HT-29 (cell line): ENCODE measurements around the gene SPTLC3. TPM values are rescaled to one million over a fixed set of nuclear protein-coding genes. Genes with fewer than 3 reads are reported as not detected.
A peak's percentile ranks its signal among the peaks of the same experiment; 100 is the strongest.

Source experiments
- DNase-seq: peaks from one replicate; pipeline ENCODE4 v3.0.0-alpha.2; 2015; ENCODE audit warnings: low spot score
- total RNA-seq: library from RNA; depleted of rRNA; stranded (reverse); fragments of >200 nt; shearing (Covaris generic); gene quantifications from 2 replicates; pipeline ENCODE4 v1.2.3, GENCODE V29; 2014

Gene SPTLC3
- total RNA-seq, 1 experiment from 2014 or later = 0.94 TPM

GRCh38 chr20:12984069-12984765, 24.6 kb upstream of the SPTLC3 start:
- DNase-seq = no peak

DNA sequence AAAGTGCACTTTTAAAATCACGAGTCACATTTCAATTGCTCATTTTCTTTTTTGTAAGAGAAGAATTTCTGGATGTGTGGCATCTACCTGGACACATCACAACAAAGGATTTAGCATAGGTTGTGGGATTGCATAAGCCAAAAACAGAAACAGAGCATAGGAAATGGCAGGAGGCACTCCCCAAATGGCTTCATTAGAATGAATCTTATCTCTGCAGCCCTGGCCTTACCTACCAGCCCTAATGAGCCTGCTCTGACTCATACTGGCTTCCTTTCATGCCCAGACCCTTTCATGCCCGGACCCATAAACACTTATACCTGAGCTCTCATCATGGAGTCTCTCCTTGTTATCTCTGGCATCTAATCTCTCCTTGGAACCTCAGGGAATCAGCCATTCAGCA, 23.9 kb upstream of the SPTLC3 start:
- no peak for DNase-seq

DNA sequence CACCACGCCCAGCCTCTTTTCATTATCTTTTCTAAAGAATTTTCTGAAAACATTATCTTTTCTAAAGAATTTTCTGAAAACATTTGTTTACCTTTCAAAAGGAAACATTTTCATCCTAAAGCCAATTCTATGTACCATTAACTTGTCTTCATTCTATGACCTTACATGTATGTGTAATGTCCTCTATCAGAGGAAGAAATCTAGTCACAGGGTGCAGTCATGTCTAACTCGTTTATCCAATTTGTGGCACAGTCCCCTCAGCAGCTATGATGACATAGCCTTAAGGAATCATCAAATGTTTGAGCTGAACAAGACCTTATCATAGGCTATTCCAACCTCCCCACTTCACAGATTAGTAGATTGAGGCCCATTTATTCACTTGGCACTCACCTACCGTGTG, 21.5 kb upstream of the SPTLC3 start:
- no peak for DNase-seq

- DNase-seq = no peak
Measured at GRCh38 chr20:12989586-12990115, 19.1 kb upstream of the SPTLC3 start.

DNA sequence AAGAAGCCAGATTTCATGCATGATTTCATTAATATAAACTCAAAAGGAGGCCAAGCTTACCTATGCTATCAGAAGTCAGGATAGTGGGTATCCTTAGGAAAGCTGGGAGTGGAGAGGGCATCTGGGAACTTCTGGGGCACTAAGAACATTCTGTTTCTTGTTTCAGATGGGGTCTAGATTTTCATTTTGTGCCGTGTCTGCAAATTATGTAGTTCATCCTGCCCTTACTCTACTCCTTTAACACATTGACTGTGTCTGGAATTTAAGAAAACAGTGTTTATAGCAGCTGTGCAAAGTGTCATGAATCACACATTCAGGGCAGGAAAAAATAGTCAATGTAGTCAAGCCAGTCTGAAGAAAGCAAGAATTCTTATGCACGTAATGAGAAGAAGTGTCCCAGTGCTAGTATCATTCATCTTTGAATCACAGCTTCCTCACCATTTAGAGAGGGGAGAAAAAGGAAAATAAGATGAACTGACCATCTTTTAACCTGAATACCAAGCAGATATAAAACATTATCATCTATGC, 11.6 kb upstream of the SPTLC3 start:
- no peak for DNase-seq

GRCh38 chr20:12998046-12998445, 10.7 kb upstream of the SPTLC3 start:
- no peak for DNase-seq

- DNase-seq = no peak
Measured at GRCh38 chr20:12999201-12999600, 9.6 kb upstream of the SPTLC3 start.

DNA sequence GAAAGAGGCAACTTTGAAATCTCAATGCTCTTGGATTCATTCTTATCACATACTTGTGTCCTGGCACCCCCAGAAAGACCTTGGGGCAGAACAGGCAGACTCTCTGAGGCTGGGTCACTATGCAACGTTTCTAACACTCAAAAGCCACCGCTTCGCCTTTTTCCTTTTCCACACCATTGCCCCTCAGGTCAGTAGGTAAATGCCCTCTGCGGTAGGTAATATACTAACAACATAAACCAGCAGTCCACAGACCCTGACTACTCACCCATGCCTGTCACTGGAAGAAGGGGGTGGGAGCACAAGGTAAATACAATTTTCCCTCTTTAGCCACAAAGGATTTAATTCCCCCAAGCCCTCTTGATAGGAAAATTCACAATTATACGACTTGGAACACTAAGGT, 6.5 kb upstream of the SPTLC3 start:
- DNase-seq = no peak

- DNase-seq = no peak
Measured at GRCh38 chr20:13006825-13007224, 1.9 kb upstream of the SPTLC3 start.

GRCh38 chr20:13007596-13007995, 1.2 kb upstream of the SPTLC3 start:
- no peak for DNase-seq

DNA sequence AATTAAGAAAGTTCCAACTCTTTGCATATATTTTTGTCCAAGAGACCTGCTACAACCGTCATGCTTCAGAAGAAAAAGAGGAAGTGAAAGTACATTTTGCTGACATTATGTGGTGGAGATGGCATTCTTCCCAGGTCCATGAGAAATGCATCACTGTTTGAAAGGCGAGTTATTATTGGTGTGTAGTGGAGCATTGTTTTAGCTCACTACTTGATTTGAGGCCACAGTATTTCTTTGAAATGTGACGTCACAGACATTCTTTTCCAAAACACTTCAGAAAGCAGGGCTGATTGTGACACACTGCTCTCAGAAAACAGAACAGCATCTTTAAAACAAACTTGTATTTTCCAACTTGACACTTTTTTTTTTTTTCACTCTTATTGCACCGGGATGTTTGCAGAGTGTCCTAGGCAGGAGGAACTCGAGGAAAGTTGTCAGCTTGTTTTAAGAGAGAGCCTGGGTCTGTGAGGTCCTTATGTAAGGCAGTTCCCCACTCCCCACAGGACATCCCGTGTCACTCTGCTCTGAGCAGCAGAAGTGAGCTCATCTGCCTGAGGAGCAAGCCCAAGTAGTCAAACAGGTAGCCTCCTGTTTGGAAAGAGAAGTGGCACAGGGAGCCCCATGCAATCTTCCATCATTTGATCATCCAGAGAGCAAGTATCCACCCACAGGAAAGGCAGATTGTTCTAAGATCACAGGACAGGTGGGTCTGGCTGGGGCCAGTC, 1.1 kb downstream of the SPTLC3 start:
- peak; percentile 41 for DNase-seq

GRCh38 chr20:13012886-13013285, 4.1 kb downstream of the SPTLC3 start:
- no peak for DNase-seq

GRCh38 chr20:13013411-13013810, 4.6 kb downstream of the SPTLC3 start:
- no peak for DNase-seq

DNA sequence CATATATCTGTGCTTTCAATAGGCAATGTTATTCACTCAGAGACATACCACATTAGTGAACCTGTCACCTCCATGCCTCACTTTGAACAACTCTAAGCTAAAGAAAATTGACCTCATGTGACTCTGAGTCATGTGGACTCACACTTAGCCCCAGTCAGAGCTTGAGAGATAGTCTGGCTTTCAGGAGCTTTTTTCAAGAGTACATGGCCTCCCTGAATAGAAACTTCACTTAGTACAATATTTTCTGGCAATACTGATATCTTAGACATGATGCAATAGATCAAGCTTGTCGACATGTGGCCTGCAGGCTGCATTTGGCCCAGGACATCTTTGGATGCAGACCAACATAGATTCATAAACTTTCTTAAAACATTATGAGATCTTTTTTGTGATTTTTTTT, 8.5 kb downstream of the SPTLC3 start:
- no peak for DNase-seq

DNA sequence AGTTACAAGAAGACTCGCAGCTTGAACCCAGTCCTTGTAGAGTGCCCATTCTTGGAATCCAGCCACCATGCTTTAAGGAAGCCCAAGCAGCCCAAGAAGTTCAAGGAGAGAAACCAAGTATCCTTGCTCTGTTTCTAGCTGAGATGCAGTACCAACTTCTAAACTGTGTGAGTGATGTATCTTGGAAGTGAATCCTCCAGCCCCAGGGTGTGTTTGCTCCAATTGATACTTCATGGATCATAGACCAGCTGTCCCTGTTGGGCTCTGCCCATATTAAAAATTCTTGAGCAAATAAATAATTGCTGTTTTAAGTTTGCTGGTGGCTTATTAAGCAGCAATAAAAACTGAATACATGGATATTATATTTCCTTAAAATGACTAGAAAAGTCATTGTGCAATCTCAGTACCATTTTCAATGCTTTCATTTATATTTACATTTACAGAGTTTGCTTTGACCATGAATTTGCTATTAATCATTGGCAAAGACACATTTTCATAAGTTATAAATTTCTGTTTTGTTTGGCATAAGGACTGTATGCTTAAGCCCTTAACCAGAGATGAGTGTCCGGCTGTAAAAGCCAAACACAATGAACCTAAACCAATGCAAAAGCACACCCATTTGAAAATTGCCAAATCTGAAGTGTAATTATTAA, 9.2 kb downstream of the SPTLC3 start:
- DNase-seq = no peak

DNA sequence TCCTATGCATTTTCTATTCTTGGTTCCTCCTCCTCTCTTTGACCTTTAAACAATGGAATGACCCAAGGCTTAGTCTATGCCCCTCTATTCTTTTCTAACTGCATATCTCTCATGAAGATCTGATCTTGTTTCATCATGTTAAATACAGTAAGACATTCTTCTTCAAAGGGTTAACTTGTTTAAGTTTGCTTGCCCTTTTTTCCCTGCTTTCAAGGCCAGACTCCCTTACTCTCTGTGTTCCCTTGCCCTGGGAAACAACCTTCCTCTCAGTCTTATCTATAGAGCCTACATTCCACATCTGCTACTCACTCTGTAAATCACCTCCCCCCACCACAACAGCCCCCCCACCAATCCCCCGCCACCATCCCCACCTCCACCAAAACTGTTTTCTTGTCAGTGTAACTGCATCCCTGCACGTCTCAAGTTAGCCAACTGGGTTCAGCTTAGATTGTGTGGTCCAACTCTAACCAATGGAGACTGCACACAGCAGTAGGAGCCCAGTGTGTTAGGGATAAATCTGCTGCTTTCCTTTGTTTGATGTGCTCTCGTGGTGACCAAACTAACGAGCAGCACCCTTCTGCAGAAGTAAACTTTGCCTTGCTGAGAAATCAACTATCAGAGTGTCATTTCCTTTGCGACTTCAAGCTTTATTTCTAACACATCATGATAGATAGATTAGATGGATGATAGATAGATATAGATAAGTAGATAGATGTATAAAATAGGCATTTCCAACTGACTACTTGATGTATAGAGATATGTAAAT, 12.6 kb downstream of the SPTLC3 start:
- no peak for DNase-seq

GRCh38 chr20:13022401-13023155, 13.8 kb downstream of the SPTLC3 start:
- DNase-seq = no peak

GRCh38 chr20:13024596-13024995, 15.8 kb downstream of the SPTLC3 start:
- no peak for DNase-seq

DNA sequence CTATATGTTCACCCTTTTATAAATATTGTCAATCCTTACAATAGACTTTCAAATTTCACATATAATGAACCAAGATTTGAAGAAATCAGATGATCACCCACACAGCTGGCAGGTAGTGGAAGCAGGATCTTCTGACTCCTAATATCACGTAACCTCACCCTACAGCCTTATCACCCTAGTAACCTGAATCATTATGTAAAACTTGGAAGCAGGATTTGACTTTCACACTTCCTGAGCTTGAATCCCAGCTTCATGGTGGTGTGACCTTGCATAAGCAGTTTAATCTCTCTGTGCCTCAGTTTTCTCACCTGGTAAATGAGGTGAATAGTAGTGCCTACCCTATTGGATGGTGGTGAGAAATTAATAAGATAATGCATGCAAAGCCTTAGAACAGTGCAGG, 16.4 kb downstream of the SPTLC3 start:
- no peak for DNase-seq

DNA sequence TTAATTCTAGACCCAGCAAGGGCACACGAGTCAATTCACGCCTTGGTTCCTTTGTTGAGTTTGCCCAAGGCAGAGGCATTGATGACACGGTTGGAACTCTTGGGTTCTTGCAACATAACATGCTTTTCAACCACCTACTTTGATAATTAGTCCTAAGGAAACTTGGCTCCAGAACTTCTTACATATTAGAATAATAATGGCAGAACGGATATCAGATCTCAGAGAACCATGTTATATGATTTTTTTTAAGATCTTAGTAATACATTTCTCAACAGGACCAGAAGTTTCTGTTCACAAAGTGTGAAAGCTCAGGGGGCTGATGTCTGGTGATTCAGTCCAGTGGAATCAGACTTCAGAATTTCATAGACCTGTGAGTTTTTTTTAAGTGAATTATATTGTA, 19.2 kb downstream of the SPTLC3 start:
- DNase-seq = no peak

DNA sequence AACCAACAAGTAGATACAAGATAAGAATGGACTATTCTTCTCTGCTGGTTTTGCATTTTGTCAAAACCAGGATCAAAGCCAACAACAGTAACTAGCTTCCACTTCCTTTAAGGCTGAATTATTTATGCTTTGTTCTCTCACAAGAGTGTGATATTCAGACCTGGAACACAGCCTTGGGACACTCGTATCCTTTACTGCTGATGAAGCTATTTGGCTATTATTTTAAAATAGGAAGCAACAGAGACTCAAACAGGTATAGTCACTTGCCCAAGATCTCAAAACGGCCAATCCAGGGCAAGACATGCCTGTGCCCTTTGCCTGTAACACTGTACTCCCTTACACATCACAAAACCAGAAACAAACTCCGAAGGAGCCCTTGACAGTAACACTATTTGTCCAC, 19.9 kb downstream of the SPTLC3 start:
- DNase-seq = no peak
